Measurements from ENCODE around the gene LARP4B.

DNA sequence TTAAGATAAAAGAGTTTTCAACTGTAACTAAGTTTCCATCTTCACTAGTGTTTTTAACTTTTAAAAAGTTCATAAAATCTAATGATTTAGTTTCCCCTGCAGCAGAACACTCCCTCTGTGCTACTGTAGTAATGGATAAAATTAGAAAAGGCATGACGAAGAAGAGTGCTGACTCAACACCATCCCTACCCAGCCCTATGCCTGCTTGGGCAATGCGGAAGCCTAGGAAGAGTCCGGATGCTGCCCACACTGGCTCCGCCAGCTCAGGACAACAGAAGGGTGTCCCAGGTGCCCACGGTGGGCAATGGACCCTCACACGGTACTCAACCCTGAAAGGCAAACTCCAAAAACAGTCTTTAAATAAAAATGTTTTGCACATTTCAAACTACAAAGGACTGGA, 118.2 kb downstream of the LARP4B start:
- TF ChIP-seq, protein P1, sequence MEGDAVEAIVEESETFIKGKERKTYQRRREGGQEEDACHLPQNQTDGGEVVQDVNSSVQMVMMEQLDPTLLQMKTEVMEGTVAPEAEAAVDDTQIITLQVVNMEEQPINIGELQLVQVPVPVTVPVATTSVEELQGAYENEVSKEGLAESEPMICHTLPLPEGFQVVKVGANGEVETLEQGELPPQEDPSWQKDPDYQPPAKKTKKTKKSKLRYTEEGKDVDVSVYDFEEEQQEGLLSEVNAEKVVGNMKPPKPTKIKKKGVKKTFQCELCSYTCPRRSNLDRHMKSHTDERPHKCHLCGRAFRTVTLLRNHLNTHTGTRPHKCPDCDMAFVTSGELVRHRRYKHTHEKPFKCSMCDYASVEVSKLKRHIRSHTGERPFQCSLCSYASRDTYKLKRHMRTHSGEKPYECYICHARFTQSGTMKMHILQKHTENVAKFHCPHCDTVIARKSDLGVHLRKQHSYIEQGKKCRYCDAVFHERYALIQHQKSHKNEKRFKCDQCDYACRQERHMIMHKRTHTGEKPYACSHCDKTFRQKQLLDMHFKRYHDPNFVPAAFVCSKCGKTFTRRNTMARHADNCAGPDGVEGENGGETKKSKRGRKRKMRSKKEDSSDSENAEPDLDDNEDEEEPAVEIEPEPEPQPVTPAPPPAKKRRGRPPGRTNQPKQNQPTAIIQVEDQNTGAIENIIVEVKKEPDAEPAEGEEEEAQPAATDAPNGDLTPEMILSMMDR (IDR thresholded peaks at IDR 0.05; ENCODE audit: insufficient read depth, low read depth, low read length), result no peak
- no peak for TF ChIP-seq EZH2 (IDR thresholded peaks at IDR 0.05; ENCODE audit: insufficient read depth, low read length)

Measured in astrocyte (in vitro differentiated cells and primary cell).